ENCODE measurements around the gene FREY1. TPM values are rescaled to one million over a fixed set of nuclear protein-coding genes. Genes with fewer than 3 reads are reported as not detected.
A peak's percentile ranks its signal among the peaks of the same experiment; 100 is the strongest.

The FREY1 gene
- total and polyA plus RNA-seq, 9 of the 15 experiments (the other 6 are each of a cell fraction or from before 2014, with no cell fraction given) = 0.25 to 1.5 (median 1.1) TPM; not detected in 5

DNA sequence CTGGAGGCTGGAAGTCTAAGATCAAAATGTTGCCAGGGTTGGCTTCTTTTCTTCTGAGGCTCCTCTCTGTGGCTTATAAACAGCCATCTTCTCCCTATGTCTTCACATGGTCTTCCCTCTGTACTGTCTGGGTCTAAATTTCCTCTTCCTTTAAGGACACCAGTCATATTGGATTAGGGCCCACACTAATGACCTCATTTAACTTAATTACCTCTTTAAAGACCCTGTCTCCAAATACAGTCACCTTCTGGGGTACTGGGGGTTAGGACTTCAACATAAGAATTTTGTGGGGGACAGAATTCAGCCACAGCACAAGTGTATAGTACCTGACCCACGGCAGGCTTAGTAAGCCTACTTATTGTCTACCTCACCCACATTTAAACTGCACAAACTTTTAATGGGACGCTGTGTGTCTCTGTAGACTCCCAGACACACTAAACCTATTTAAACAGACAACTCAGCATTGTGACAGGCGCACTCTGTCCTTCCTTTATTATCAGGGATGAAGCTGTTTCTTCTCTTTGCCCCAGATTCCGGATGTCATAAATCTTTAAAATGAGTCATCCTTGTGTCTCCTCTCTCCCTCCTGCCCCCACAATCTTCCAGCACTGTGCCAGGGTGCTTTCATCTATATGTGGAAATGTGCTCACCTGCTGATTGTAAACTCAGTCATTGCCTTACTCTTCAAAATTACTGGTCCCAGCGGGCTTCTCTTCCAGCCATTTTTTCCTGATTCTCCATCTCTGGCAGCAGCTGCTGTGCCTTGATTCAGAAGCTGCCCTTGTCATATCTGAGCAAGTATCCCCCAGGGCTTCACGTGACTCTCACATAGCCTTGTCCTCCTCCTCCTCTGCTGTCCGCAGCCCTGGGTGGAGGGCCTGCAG is 27.0 kb downstream of the FREY1 start (continued):
- TF ChIP-seq SP2 (IDR thresholded peaks at IDR 0.05; ENCODE audit: extremely low read depth, low read depth, low read length, poor library complexity, severe bottlenecking) (no peak), SLC30A9 (CRISPR knock-in tag; IDR thresholded peaks at IDR 0.05) (no peak), ZNF140 (CRISPR knock-in tag; IDR thresholded peaks at IDR 0.05) (no peak), ZNF586 (CRISPR knock-in tag; conservative IDR thresholded peaks at IDR 0.05) (no peak), NFE2 (IDR thresholded peaks at IDR 0.05; ENCODE audit: low read depth) (peak; percentile 22; the same call in 1 of the 2 replicates), ZBTB26 (CRISPR knock-in tag; IDR thresholded peaks at IDR 0.05) (no peak), CLOCK (CRISPR knock-in tag; IDR thresholded peaks at IDR 0.05; ENCODE audit: borderline replicate concordance) (no peak), TCF7 (IDR thresholded peaks at IDR 0.05; ENCODE audit: borderline replicate concordance) (no peak), PKNOX1 (IDR thresholded peaks at IDR 0.05) (peak; percentile 94), ZNF263 (CRISPR knock-in tag; IDR thresholded peaks at IDR 0.05; ENCODE audit: borderline replicate concordance) (no peak), SOX6 (IDR thresholded peaks at IDR 0.05) (peak; percentile 82), ZNF3 (CRISPR knock-in tag; IDR thresholded peaks at IDR 0.05) (no peak), ZKSCAN8 (CRISPR knock-in tag; IDR thresholded peaks at IDR 0.05) (no peak), KHSRP (IDR thresholded peaks at IDR 0.05) (no peak), TRIM28 (IDR thresholded peaks at IDR 0.05) (no peak), ZNF324 (CRISPR knock-in tag; IDR thresholded peaks at IDR 0.05) (no peak), NR2F6 (CRISPR knock-in tag; IDR thresholded peaks at IDR 0.05) (no peak), CREM (IDR thresholded peaks at IDR 0.05; ENCODE audit: low read depth) (0 out of 2 replicates have a peak, but pooled peaks have one; percentile 15)
- TF ChIP-seq, protein P1, sequence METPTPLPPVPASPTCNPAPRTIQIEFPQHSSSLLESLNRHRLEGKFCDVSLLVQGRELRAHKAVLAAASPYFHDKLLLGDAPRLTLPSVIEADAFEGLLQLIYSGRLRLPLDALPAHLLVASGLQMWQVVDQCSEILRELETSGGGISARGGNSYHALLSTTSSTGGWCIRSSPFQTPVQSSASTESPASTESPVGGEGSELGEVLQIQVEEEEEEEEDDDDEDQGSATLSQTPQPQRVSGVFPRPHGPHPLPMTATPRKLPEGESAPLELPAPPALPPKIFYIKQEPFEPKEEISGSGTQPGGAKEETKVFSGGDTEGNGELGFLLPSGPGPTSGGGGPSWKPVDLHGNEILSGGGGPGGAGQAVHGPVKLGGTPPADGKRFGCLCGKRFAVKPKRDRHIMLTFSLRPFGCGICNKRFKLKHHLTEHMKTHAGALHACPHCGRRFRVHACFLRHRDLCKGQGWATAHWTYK (CRISPR knock-in tag; IDR thresholded peaks at IDR 0.05) = no peak
- TF ChIP-seq, protein P2, sequence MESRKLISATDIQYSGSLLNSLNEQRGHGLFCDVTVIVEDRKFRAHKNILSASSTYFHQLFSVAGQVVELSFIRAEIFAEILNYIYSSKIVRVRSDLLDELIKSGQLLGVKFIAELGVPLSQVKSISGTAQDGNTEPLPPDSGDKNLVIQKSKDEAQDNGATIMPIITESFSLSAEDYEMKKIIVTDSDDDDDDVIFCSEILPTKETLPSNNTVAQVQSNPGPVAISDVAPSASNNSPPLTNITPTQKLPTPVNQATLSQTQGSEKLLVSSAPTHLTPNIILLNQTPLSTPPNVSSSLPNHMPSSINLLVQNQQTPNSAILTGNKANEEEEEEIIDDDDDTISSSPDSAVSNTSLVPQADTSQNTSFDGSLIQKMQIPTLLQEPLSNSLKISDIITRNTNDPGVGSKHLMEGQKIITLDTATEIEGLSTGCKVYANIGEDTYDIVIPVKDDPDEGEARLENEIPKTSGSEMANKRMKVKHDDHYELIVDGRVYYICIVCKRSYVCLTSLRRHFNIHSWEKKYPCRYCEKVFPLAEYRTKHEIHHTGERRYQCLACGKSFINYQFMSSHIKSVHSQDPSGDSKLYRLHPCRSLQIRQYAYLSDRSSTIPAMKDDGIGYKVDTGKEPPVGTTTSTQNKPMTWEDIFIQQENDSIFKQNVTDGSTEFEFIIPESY (CRISPR knock-in tag; IDR thresholded peaks at IDR 0.05) = no peak

All from K562 (cell line).